ENCODE data around the gene FLOT2.

DNA sequence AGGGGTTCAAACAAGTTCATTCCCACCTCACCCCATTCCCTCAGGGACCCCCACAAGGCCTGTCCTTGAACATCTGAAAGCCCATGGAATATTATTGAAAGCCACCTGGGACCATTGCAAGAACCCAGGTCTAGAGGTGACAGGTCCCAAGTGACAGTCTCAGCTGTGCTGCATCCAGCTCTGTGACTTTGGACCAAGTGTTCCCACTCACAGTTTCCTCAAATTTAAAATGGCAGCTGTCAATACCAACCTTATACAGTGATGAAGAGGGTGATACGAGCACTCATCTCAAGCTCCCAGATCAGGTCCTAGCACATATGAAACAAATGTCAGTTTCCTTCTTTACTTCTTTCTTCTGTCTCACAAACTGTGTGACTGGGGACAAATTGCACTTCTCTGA is 33.6 kb downstream of the FLOT2 start:
- no peak for TF ChIP-seq EZH2 (IDR thresholded peaks at IDR 0.05; ENCODE audit: borderline replicate concordance, low read depth, low read length, severe bottlenecking)
- TF ChIP-seq CTCF (IDR thresholded peaks at IDR 0.05; ENCODE audit: extremely low read depth in 1 of 2, insufficient read depth in 1 of 2, low read depth in 1 of 2, low read length in 2 of 2): no peak

Data from endothelial cell of umbilical vein (primary cell).